ENCODE measurements around the gene FRG1.
"Not testable (repeated sequence)": the region's sequence is repeated elsewhere in the genome, so short reads cannot be mapped to it uniquely, and the experiment has no call there.

DNA sequence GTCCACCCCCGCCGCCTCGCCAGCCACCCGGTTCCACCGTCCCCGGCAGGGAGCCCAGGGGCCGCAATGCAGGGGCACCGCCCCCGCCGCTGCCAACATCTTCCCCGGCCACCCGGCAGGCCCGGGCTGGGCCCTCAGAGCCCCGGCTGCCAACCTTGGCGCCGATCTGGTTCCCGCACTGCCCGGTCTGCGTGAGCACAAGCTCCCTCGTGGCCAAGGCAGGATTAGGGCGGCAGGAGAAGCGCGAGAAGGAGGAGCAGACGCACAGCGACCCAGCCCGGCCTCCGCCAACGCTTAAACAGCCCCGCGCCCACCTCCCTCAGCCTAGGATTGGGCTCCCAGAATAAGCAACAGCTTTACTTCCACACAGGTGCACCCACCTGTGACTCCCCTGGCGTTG is 44.0 kb downstream of the FRG1 start:
- TF ChIP-seq POLR2A (IDR thresholded peaks at IDR 0.05), result not testable (repeated sequence)
- TF ChIP-seq, protein P1, sequence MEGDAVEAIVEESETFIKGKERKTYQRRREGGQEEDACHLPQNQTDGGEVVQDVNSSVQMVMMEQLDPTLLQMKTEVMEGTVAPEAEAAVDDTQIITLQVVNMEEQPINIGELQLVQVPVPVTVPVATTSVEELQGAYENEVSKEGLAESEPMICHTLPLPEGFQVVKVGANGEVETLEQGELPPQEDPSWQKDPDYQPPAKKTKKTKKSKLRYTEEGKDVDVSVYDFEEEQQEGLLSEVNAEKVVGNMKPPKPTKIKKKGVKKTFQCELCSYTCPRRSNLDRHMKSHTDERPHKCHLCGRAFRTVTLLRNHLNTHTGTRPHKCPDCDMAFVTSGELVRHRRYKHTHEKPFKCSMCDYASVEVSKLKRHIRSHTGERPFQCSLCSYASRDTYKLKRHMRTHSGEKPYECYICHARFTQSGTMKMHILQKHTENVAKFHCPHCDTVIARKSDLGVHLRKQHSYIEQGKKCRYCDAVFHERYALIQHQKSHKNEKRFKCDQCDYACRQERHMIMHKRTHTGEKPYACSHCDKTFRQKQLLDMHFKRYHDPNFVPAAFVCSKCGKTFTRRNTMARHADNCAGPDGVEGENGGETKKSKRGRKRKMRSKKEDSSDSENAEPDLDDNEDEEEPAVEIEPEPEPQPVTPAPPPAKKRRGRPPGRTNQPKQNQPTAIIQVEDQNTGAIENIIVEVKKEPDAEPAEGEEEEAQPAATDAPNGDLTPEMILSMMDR (IDR thresholded peaks at IDR 0.05), result not testable (repeated sequence)
